Activated B cell treated with CpG ODN at 0.5 μM for 24 hours (primary cell): Measurements from ENCODE around the gene MARK4. TPM values are rescaled to one million over a fixed set of nuclear protein-coding genes. Genes with fewer than 3 reads are reported as not detected.
"Not testable (repeated sequence)": the region's sequence is repeated elsewhere in the genome, so short reads cannot be mapped to it uniquely, and the experiment has no call there.

Experiments used
- ATAC-seq: fragments of 200-7000 bp; cut with Tn5 transposase; one replicate; pipeline ENCODE4 v1.10.0; 2021; ENCODE audit warnings: low read depth, mild to moderate bottlenecking, moderate library complexity
- CTCF ChIA-PET: fragments of 350-600 bp; sonication (Branson Sonifier 250); formaldehyde crosslinking; loops from one replicate; lab custom pipeline; 2021; ENCODE audit warnings: antibody characterized with exemption; lab: Charles Lee
- POLR2A ChIA-PET: fragments of 350-600 bp; sonication (Branson Sonifier 250); formaldehyde crosslinking; loops from one replicate; lab custom pipeline; 2021; ENCODE audit warnings: antibody characterized with exemption; lab: Charles Lee
- DNase-seq: peaks from one replicate; pipeline ENCODE4 v3.0.0; 2022
- H3K27ac Mint-ChIP-seq: one replicate; pipeline ENCODE4 v1.8.0; 2020; ENCODE audit warnings: mixed read lengths
- H3K27me3 Mint-ChIP-seq: one replicate; pipeline ENCODE4 v1.8.0; 2021; ENCODE audit warnings: mixed read lengths
- H3K36me3 Mint-ChIP-seq: one replicate; pipeline ENCODE4 v1.8.0; 2021; ENCODE audit warnings: low read depth, mixed read lengths
- H3K4me1 Mint-ChIP-seq: one replicate; pipeline ENCODE4 v1.8.0; 2021; ENCODE audit warnings: mixed read lengths
- H3K4me3 Mint-ChIP-seq: one replicate; pipeline ENCODE4 v1.8.0; 2020; ENCODE audit warnings: mild to moderate bottlenecking, mixed read lengths
- H3K9me3 Mint-ChIP-seq: one replicate; pipeline ENCODE4 v1.8.0; 2020; ENCODE audit warnings: mixed read lengths
- intact Hi-C: fragments of 100-400 bp; cut with micrococcal nuclease; formaldehyde crosslinking; loops from one replicate; pipeline ENCODE4 v1.15.1; 2024
- total RNA-seq: library from RNA; stranded (reverse); gene quantifications from 2 replicates; pipeline ENCODE4 v1.2.3, GENCODE V29; 2022
- TF ChIP-seq, protein P1 (sequence below): fragments of 200-600 bp; IDR thresholded peaks from one replicate; pipeline ENCODE4 v1.8.0; 2022; ENCODE audit warnings: antibody characterized with exemption, mild to moderate bottlenecking

Gene MARK4
- total RNA-seq, 1 donor from 2014 or later = 26.0 TPM

GRCh38 chr19:45264781-45265317 lies 13.8 kb downstream of the MARK4 start:
- no peak for ATAC-seq
- ChIA-PET POLR2A (no interaction called here), CTCF (no interaction called here)
- Mint-ChIP-seq H3K4me3 (no peak overlapping the region), H3K4me1 (no peaks in the 10 kb centered on the region), H3K27ac (no peak overlapping the region), H3K36me3 (peaks cover 14% of the 10 kb centered on the region), H3K9me3 (no peaks in the 10 kb centered on the region), H3K27me3 (no peaks in the 10 kb centered on the region)
- intact Hi-C loops = no loop called here
- no peak for DNase-seq
- TF ChIP-seq, protein P1, sequence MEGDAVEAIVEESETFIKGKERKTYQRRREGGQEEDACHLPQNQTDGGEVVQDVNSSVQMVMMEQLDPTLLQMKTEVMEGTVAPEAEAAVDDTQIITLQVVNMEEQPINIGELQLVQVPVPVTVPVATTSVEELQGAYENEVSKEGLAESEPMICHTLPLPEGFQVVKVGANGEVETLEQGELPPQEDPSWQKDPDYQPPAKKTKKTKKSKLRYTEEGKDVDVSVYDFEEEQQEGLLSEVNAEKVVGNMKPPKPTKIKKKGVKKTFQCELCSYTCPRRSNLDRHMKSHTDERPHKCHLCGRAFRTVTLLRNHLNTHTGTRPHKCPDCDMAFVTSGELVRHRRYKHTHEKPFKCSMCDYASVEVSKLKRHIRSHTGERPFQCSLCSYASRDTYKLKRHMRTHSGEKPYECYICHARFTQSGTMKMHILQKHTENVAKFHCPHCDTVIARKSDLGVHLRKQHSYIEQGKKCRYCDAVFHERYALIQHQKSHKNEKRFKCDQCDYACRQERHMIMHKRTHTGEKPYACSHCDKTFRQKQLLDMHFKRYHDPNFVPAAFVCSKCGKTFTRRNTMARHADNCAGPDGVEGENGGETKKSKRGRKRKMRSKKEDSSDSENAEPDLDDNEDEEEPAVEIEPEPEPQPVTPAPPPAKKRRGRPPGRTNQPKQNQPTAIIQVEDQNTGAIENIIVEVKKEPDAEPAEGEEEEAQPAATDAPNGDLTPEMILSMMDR = no peak

DNA sequence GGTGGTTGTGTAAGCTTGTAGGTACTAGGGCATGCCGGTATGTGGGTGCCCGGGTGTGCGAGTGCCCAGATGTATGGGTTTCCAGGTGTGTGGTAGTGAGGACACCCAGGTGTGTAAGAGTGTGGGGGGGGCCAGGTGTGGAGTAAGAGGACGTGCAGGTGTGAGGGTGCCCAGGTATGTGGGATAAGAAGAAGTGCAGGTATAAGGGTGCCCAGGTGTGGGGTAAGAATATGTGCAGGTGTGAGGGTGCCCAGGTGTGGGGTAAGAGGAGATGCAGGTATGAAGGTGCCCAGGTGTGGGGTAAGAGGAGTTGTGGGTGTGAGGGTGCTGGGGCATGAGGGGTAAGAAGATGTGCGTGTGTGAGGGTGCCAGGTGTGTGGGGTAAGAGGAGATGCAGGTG lies 14.3 kb downstream of the MARK4 start:
- no peak overlapping the region for H3K27ac Mint-ChIP-seq
- H3K9me3 Mint-ChIP-seq = no peaks in the 10 kb centered on the region
- no peak overlapping the region for H3K4me3 Mint-ChIP-seq
- POLR2A ChIA-PET = no interaction called here
- DNase-seq (no peak), ATAC-seq (no peak)
- H3K36me3 Mint-ChIP-seq = peaks cover 16% of the 10 kb centered on the region
- CTCF ChIA-PET = interaction anchor here (0.6 kb wide), 1 partner anchor 68 kb away, joined by 4 read pairs; no protein-coding TSS in a partner anchor
- H3K4me1 Mint-ChIP-seq = no peaks in the 10 kb centered on the region
- intact Hi-C loops = no loop called here
- no peaks in the 10 kb centered on the region for H3K27me3 Mint-ChIP-seq
- TF ChIP-seq, protein P1 = no peak

- Mint-ChIP-seq H3K4me3 (no peak overlapping the region), H3K36me3 (peaks cover 27% of the 10 kb centered on the region), H3K27ac (no peak overlapping the region), H3K9me3 (no peaks in the 10 kb centered on the region), H3K4me1 (no peaks in the 10 kb centered on the region), H3K27me3 (no peaks in the 10 kb centered on the region)
- TF ChIP-seq, protein P1 = no peak
- CTCF ChIA-PET = no interaction called here
- no peak for ATAC-seq
- DNase-seq = no peak
- POLR2A ChIA-PET = no interaction called here
- intact Hi-C loops = no loop called here
Measured at GRCh38 chr19:45267296-45267695, 16.2 kb downstream of the MARK4 start.

DNA sequence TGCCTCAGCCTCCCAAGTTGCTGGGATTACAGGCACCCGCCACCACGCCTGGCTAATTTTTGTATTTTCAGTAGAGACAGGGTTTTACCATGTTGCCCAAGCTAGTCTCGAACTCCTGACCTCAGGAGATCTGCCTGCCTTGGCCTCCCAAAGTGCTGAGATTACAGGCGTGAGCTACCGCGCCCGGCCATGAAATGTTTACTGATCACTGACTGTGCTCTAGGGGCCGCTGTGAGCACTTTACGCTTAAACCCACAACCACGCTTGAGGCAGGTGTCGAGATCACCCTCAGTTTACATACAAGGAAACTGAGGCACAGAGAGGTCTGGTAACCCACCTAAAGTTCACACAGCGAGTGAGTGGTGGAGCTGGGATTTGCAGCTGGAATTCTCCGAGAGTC lies 18.9 kb downstream of the MARK4 start:
- H3K9me3 Mint-ChIP-seq, CTCF ChIA-PET, H3K4me1 Mint-ChIP-seq, H3K4me3 Mint-ChIP-seq, ATAC-seq, DNase-seq, POLR2A ChIA-PET, H3K27ac Mint-ChIP-seq, H3K27me3 Mint-ChIP-seq, intact Hi-C loops: not testable (repeated sequence)
- peaks cover 52% of the 10 kb centered on the region for H3K36me3 Mint-ChIP-seq

DNA sequence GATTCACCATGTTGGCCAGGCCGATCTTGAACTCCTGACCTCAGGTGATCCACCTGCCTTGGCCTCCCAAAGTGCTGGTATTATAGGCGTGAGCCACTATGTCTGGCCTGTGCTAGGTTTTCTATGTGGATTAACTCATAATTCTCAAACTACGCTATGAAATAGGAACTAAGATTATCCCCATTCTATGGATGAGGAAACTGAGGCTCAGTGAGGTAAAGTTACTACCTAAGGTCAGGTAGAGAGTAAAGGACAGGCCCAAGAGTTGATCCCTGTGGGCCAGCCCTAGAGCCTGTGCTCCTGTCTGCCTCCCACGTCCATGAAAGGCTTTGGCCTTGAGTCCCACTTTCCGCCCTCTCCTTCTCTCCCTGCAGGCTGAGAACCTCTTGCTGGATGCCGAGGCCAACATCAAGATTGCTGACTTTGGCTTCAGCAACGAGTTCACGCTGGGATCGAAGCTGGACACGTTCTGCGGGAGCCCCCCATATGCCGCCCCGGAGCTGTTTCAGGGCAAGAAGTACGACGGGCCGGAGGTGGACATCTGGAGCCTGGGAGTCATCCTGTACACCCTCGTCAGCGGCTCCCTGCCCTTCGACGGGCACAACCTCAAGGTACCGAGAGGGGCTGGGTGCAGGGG lies 20.1 kb downstream of the MARK4 start:
- Mint-ChIP-seq H3K4me3 (no peak overlapping the region), H3K9me3 (no peaks in the 10 kb centered on the region), H3K27ac (no peak overlapping the region), H3K36me3 (peaks cover 57% of the 10 kb centered on the region), H3K27me3 (no peaks in the 10 kb centered on the region), H3K4me1 (no peaks in the 10 kb centered on the region)
- intact Hi-C loops = no loop called here
- TF ChIP-seq, protein P1 = no peak
- ATAC-seq = no peak
- DNase-seq = no peak
- CTCF ChIA-PET = no interaction called here
- POLR2A ChIA-PET = no interaction called here
